Measurements from ENCODE around the gene ENG. TPM values are rescaled to one million over a fixed set of nuclear protein-coding genes. Genes with fewer than 3 reads are reported as not detected.

Gene ENG
- total and polyA plus RNA-seq, 2 experiments from 2014 or later, result 1.4 to 2.6 TPM

GRCh38 chr9:127773981-127774380, 80.5 kb downstream of the ENG start:
- Histone ChIP-seq H2AFZ (no peak overlapping the region), H3K9me2 (ENCODE audit: insufficient read depth) (no peaks in the 10 kb centered on the region), H3K27ac (ENCODE audit: low read depth) (no peak overlapping the region), H3K4me2 (no peak overlapping the region), H3K27me3 (ENCODE audit: insufficient read depth) (no peaks in the 10 kb centered on the region), H3K79me2 (replicated peaks; ENCODE audit: insufficient read depth) (no peaks in the 10 kb centered on the region), H3K4me3 (no peak overlapping the region), H4K20me1 (replicated peaks; ENCODE audit: insufficient read depth) (no peaks in the 10 kb centered on the region), H3K4me1 (ENCODE audit: insufficient read depth) (peaks cover 14% of the 10 kb centered on the region), H3F3A (replicated peaks; ENCODE audit: low read depth) (peaks cover 7% of the 10 kb centered on the region; the same call in 1 of the 2 replicates), H3K36me3 (ENCODE audit: insufficient read depth) (no peaks in the 10 kb centered on the region)
- no peak for TF ChIP-seq CREB1 (CRISPR knock-in tag; IDR thresholded peaks at IDR 0.05; ENCODE audit: low read depth)
- TF ChIP-seq EZH2phosphoT487 (IDR thresholded peaks at IDR 0.05; ENCODE audit: unreplicated experiment), result no peak
- TF ChIP-seq ZNF114 (CRISPR knock-in tag; IDR thresholded peaks at IDR 0.05), result no peak
- Mint-ChIP-seq H3K36me3 (ENCODE audit: low read depth) (no peaks in the 10 kb centered on the region; the same call in 2 of the 3 replicates), H3K27ac (no peak overlapping the region), H3K4me3 (no peak overlapping the region; the same call in 2 of the 3 replicates), H3K9me3 (peaks cover 2% of the 10 kb centered on the region; the same call in 1 of the 3 replicates), H3K27me3 (ENCODE audit: insufficient read depth, low read depth, poor library complexity) (peaks cover 14% of the 10 kb centered on the region), H3K4me1 (peaks cover 31% of the 10 kb centered on the region)
- ATAC-seq (no peak), DNase-seq (ENCODE audit: low spot score) (no peak)

GRCh38 chr9:127773272-127773671, 81.2 kb downstream of the ENG start:
- Histone ChIP-seq H3K27me3 (ENCODE audit: insufficient read depth) (no peaks in the 10 kb centered on the region), H3K4me1 (ENCODE audit: insufficient read depth) (peaks cover 14% of the 10 kb centered on the region), H4K20me1 (replicated peaks; ENCODE audit: insufficient read depth) (no peaks in the 10 kb centered on the region), H3K27ac (ENCODE audit: low read depth) (no peak overlapping the region), H3K79me2 (replicated peaks; ENCODE audit: insufficient read depth) (no peaks in the 10 kb centered on the region), H3K36me3 (ENCODE audit: insufficient read depth) (no peaks in the 10 kb centered on the region), H3K9me2 (ENCODE audit: insufficient read depth) (no peaks in the 10 kb centered on the region), H3K4me2 (no peak overlapping the region), H2AFZ (no peak overlapping the region), H3K4me3 (no peak overlapping the region), H3F3A (replicated peaks; ENCODE audit: low read depth) (peaks cover 7% of the 10 kb centered on the region; the same call in 1 of the 2 replicates)
- DNase-seq (ENCODE audit: low spot score) (no peak), ATAC-seq (no peak)
- Mint-ChIP-seq H3K27me3 (ENCODE audit: insufficient read depth, low read depth, poor library complexity) (peaks cover 14% of the 10 kb centered on the region), H3K4me3 (no peak overlapping the region), H3K27ac (no peak overlapping the region), H3K9me3 (peaks cover 2% of the 10 kb centered on the region; the same call in 1 of the 3 replicates), H3K4me1 (peaks cover 33% of the 10 kb centered on the region), H3K36me3 (ENCODE audit: low read depth) (no peaks in the 10 kb centered on the region; the same call in 2 of the 3 replicates)
- TF ChIP-seq NANOG (IDR thresholded peaks at IDR 0.05; ENCODE audit: borderline replicate concordance) (no peak), REST (IDR thresholded peaks at IDR 0.05; ENCODE audit: unreplicated experiment) (no peak), ZNF462 (CRISPR knock-in tag; IDR thresholded peaks at IDR 0.05) (no peak), CTCF (conservative IDR thresholded peaks at IDR 0.05; ENCODE audit: low read depth in 2 of 2) (no peak), CREB1 (CRISPR knock-in tag; IDR thresholded peaks at IDR 0.05; ENCODE audit: low read depth) (no peak), ZNF331 (CRISPR knock-in tag; IDR thresholded peaks at IDR 0.05; ENCODE audit: low read depth) (no peak), STAT1 (IDR thresholded peaks at IDR 0.05; ENCODE audit: unreplicated experiment) (no peak), EZH2 (IDR thresholded peaks at IDR 0.05; ENCODE audit: low read depth, unreplicated experiment) (no peak)

Measured in GM23338 (cell line).